ENCODE measurements around the gene CNTNAP2. TPM values are rescaled to one million over a fixed set of nuclear protein-coding genes. Genes with fewer than 3 reads are reported as not detected.

The CNTNAP2 gene
- total RNA-seq, 2 experiments from 2014 or later, result not detected

DNA sequence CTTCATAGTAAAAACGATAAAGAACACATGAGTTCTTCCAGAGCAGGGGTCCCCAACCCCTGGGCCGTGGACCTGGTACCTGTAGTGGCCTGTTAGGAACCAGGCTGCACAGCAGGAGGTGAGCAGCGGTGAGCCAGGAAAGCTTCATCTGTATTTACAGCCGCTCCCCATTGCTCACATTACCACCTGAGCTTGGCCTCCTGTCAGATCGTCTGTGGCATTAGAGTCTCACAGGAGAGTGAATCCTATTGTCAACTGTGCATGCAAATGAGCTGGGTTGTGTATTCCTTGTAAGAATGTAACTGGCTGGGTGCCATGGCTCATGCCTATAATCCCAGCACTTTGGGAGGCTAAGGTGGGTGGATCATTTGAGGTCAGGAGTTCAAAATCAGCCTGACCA is 229.5 kb downstream of the CNTNAP2 start:
- Histone ChIP-seq H3K4me3 (ENCODE audit: low read length) (no peak overlapping the region), H3K9me3 (ENCODE audit: control insufficient read depth in 1 of 2, insufficient read depth in 1 of 2, low read length in 2 of 2) (peaks cover 0 to 4% of the 10 kb centered on the region in 2 experiments), H3K27ac (ENCODE audit: low read depth in 1 of 2, low read length in 2 of 2) (no peak overlapping the region), H3K27me3 (ENCODE audit: control insufficient read depth in 1 of 2, insufficient read depth in 2 of 2, low read length in 2 of 2) (no peaks in the 10 kb centered on the region), H3K4me1 (ENCODE audit: insufficient read depth, low read length) (no peaks in the 10 kb centered on the region), H3K36me3 (ENCODE audit: insufficient read depth, low read length) (no peaks in the 10 kb centered on the region)
- Mint-ChIP-seq H3K4me1 (ENCODE audit: low read depth) (no peaks in the 10 kb centered on the region), H3K36me3 (ENCODE audit: low read depth) (no peaks in the 10 kb centered on the region), H3K27ac (no peak overlapping the region), H3K27me3 (no peaks in the 10 kb centered on the region), H3K4me3 (no peak overlapping the region), H3K9me3 (no peaks in the 10 kb centered on the region)
- TF ChIP-seq, protein P1, sequence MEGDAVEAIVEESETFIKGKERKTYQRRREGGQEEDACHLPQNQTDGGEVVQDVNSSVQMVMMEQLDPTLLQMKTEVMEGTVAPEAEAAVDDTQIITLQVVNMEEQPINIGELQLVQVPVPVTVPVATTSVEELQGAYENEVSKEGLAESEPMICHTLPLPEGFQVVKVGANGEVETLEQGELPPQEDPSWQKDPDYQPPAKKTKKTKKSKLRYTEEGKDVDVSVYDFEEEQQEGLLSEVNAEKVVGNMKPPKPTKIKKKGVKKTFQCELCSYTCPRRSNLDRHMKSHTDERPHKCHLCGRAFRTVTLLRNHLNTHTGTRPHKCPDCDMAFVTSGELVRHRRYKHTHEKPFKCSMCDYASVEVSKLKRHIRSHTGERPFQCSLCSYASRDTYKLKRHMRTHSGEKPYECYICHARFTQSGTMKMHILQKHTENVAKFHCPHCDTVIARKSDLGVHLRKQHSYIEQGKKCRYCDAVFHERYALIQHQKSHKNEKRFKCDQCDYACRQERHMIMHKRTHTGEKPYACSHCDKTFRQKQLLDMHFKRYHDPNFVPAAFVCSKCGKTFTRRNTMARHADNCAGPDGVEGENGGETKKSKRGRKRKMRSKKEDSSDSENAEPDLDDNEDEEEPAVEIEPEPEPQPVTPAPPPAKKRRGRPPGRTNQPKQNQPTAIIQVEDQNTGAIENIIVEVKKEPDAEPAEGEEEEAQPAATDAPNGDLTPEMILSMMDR (IDR thresholded peaks at IDR 0.05), result no peak
- ATAC-seq (ENCODE audit: poor library complexity), result no peak
- intact Hi-C loops (cut with DNase I, micrococcal nuclease), result no loop called here
- ChIA-PET POLR2A (no interaction called here), CTCF (no interaction called here)
- DNase-seq, result no peak

GRCh38 chr7:146355216-146355615 is 238.6 kb downstream of the CNTNAP2 start:
- H3K27ac Mint-ChIP-seq, result no peak overlapping the region

GRCh38 chr7:146359176-146359575 is 242.6 kb downstream of the CNTNAP2 start:
- CTCF ChIA-PET, result no interaction called here

More at GRCh38 chr7:146355216-146355615, 238.6 kb downstream of the CNTNAP2 start:
- Mint-ChIP-seq H3K27me3 (no peaks in the 10 kb centered on the region), H3K36me3 (ENCODE audit: low read depth) (no peaks in the 10 kb centered on the region), H3K4me3 (no peak overlapping the region), H3K9me3 (peaks cover 8% of the 10 kb centered on the region), H3K4me1 (ENCODE audit: low read depth) (no peaks in the 10 kb centered on the region)
- no peak for ATAC-seq (ENCODE audit: poor library complexity)
- TF ChIP-seq, protein P1 (IDR thresholded peaks at IDR 0.05), result no peak
- CTCF ChIA-PET, result no interaction called here
- Histone ChIP-seq H3K27ac (ENCODE audit: low read depth in 1 of 2, low read length in 2 of 2) (no peak overlapping the region), H3K4me3 (ENCODE audit: low read length) (no peak overlapping the region), H3K4me1 (ENCODE audit: insufficient read depth, low read length) (no peaks in the 10 kb centered on the region), H3K9me3 (ENCODE audit: control insufficient read depth in 1 of 2, insufficient read depth in 1 of 2, low read length in 2 of 2) (peaks cover 0 to 7% of the 10 kb centered on the region in 2 experiments), H3K27me3 (ENCODE audit: control insufficient read depth in 1 of 2, insufficient read depth in 2 of 2, low read length in 2 of 2) (no peaks in the 10 kb centered on the region), H3K36me3 (ENCODE audit: insufficient read depth, low read length) (no peaks in the 10 kb centered on the region)
- intact Hi-C loops (cut with DNase I, micrococcal nuclease), result no loop called here
- POLR2A ChIA-PET, result no interaction called here
- no peak for DNase-seq

More at GRCh38 chr7:146359176-146359575, 242.6 kb downstream of the CNTNAP2 start:
- no peaks in the 10 kb centered on the region for H3K4me1 Mint-ChIP-seq (ENCODE audit: low read depth)
- no peaks in the 10 kb centered on the region for H3K36me3 ChIP-seq (ENCODE audit: insufficient read depth, low read length)
- H3K4me3 ChIP-seq (ENCODE audit: low read length), result no peak overlapping the region
- TF ChIP-seq, protein P1 (IDR thresholded peaks at IDR 0.05), result no peak
- intact Hi-C loops (cut with DNase I, micrococcal nuclease), result no loop called here
- ATAC-seq (ENCODE audit: poor library complexity) (no peak), DNase-seq (no peak)
- H3K4me1 ChIP-seq (ENCODE audit: insufficient read depth, low read length), result no peaks in the 10 kb centered on the region
- H3K36me3 Mint-ChIP-seq (ENCODE audit: low read depth), result no peaks in the 10 kb centered on the region
- H3K27ac Mint-ChIP-seq, result no peak overlapping the region
- POLR2A ChIA-PET, result no interaction called here
- H3K27ac ChIP-seq (ENCODE audit: low read depth in 1 of 2, low read length in 2 of 2), result no peak overlapping the region
- H3K27me3 ChIP-seq (ENCODE audit: control insufficient read depth in 1 of 2, insufficient read depth in 2 of 2, low read length in 2 of 2), result no peaks in the 10 kb centered on the region
- peaks cover 2% of the 10 kb centered on the region for H3K9me3 Mint-ChIP-seq
- no peak overlapping the region for H3K4me3 Mint-ChIP-seq
- peaks cover 0 to 3% of the 10 kb centered on the region in 2 experiments for H3K9me3 ChIP-seq (ENCODE audit: control insufficient read depth in 1 of 2, insufficient read depth in 1 of 2, low read length in 2 of 2)
- H3K27me3 Mint-ChIP-seq, result no peaks in the 10 kb centered on the region

All from CD4-positive, alpha-beta T cell (primary cell).